Activated CD8-positive, alpha-beta memory T cell treated with anti-CD3 and anti-CD28 coated beads, Interleukin-2, amount 50 U/mL, for 24 hours (primary cell): ENCODE results near the gene ECM2.

Experiments used
- DNase-seq: peaks from one replicate; pipeline ENCODE4 v3.0.0-alpha.2; 2020; ENCODE audit errors: extremely low read depth

The ECM2 gene

DNA sequence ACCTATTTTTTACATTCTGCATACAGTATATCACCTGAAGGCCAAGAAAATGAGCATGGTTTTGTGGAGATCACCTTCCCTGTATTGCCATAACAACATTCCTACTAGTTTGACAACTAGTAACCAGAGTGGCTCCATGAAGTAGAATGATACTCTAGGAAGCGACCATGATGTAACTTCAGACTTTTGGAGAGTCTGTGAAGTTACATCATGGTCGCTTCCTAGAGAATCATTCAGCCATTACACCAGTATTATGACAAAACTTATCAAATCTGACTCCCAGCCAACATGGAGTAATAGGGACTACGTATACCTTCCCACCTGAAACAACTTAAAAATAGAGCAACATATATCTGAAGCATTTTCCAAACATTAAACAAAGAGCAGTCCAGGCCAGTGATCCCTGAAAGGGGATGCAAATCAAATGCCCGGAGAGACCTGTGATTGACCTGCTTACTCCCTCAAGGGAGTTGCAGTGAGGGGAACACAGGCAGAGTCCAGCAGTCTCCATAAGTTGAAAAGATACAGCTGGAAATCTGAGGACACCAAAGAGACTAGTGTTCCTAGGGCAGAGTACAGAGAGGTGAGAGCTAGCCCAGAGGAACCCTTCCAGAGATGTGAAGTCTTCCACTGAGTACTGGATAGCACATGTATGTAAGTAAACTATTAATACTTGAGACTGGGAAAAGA, 7.8 kb downstream of the ECM2 start:
- DNase-seq, result no peak

DNA sequence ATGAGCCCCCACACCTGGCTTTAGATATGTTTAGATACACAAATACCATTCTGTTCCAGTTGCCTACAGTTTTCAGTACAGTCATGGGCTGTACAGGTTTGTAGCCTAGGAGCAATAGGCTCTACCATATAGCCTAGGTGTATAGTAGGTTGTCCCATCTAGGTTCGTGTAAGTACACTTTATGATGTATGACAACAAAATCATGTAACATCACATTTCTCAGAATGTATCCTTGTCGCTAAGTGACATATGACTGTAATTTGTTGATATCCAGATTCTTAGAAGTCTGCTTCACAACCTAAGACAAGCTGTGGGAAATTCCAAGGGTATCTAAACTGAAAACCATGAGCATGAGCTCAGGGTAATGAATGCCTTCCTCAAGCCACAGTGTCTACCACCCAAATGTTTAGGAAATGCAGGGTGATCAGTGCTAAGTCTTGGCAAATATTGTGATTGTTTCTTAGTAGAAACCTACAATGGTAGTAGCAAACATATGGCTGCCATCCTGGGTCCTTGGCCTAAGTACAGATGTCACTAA, 8.4 kb downstream of the ECM2 start:
- DNase-seq, result no peak

DNA sequence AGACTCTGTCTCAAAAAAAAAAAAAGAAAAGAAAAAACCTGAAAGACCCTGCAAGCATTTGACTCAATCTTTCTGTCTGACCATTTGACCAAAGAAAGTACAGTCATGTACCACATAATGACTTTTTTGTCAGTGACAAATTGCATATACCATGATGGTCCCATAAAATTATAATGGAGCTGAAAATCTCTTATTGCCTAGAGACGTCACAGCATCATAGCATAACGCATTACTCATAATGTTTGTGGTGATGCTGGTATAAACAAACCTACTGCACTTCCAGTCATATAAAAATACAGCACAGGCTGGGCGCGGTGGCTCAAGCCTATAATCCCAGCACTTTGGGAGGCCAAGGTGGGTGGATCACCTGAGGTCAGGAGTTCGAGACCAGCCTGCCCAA, 10.5 kb downstream of the ECM2 start:
- no peak for DNase-seq

DNA sequence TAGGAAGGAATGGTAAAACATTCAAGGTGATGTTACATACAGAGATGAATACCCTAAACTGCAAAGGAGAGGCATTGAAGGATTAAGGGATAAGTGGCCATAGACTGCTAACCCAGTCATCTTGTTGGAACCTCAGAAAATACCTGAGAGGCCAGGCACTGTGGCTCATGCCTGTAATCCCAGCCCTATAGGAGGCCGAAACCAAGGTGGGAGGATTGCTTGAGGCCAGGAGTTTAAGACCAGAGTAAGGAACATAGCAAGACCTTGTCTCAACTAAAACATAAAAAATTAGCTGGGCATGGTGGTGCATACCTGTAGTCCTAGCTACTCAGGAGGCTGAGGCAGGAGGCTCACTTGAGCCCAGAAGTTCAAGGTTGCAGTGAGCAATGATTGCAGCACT, 10.9 kb downstream of the ECM2 start:
- DNase-seq, result no peak

DNA sequence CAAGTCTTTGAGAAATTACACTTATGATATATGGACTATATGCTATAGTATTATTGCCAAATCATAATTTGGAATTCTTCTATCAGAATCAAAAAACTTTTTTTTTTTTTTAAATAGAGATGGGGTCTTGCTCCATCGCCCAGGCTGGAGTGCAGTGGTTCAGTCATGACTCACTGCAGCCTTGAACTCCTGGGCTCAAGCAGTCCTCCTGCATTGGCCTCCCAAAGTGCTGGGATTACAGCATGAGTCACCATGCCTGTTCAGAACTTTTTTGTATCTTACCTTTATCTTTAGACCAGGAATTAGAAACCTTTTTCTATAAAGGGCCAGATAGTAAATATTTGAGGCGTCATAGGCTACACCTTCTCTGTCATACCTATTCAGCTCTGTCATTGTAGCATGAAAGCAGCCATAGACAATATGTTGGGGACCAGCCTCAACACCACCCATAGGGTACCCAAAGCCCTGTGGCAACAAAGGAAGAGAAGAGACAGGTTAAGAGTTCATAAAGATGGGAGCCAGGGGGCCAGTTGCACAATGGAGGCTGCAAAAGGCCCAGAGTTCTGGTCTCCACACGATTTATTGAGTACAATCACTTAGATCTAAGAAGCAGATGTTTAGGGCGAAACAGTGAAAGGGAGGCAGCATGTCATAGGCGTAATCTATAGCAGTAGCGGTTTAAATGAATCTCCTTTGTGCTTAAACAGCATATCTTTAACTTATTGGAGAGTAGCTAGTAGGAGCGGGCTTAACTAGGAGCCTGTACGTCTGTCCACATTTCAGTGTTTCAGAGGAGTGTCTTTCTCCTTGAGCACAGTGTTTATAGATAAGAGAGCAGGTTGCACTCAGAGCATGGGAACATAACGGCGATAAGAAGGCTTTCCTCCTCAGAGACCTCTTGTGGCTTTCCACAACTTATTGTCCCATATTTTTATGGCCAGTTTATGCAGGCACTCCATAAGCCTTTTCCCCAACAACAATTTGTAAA, 12.5 kb downstream of the ECM2 start:
- DNase-seq, result no peak

DNA sequence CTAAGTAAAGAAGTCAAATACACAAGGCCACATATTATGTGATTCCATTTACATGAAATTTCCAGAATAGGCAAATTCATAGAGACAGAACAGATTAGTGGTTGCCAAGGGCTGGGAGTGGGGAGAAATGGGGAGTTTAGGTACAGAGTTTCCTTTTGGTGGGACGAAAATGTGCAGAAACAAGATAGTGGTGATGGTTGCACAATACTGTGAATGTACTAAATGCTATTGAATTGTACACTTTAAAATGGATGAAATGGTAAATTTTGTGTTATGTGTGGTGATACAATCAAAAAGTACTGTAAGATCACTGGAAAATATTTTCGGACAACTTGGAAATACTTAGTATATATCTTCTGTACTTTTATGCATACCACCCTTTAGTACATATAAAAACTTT, 15.0 kb downstream of the ECM2 start:
- no peak for DNase-seq

DNA sequence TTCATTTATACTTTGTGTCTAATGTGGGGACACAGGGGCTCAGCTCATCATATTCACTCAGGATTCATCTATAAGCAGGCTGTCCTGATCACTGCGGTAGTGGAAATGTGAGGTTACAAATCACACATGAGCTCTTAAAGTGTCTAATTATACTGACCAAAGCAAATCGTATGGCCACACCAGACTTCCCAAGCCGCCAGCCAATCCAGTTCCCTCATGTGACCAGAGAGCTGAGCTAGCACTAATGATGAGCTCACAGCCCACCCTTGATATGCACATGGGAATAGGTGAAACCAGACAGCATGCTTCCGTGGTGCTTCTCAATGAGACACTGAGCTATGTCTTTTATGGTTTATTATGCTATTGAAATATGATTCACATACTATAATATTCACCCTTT, 17.6 kb downstream of the ECM2 start:
- no peak for DNase-seq

DNA sequence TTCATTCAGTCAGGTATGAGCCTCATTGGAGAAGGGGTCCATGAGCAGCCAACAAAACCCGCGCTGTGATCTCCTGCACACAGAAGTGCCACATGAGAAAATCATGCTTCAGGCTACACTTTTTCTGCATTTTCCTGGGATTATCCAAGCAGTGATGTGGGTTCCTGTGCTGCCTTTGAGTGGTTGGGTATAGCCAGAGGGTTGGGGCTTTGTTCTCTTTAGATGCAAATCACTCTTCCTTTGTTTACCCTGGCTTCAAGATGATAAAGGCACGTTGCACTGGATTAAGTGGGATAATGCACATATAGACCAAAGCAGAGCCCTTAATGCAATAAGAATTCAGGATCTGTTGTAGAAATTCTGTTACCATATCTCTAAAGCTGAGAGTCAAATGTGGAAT, 18.7 kb downstream of the ECM2 start:
- DNase-seq, result no peak

DNA sequence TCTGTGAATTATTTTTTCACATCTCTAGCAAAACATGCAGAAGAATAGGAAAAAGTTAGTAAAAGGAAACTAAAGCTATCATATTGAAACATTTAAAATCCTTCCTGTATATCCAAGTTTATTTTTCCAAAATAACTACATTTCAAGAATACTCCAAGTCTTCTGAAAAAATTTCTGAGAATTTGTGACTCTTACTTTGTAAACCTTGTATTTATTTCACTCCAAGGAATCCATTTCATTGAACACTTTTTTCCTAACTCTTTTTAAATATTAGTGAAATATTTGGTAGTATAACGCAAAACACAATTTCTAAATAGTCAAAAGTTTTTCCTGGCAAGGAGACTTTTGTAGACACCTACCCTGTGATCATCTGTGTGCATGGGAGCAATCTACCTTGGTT, 19.3 kb downstream of the ECM2 start:
- DNase-seq, result no peak

DNA sequence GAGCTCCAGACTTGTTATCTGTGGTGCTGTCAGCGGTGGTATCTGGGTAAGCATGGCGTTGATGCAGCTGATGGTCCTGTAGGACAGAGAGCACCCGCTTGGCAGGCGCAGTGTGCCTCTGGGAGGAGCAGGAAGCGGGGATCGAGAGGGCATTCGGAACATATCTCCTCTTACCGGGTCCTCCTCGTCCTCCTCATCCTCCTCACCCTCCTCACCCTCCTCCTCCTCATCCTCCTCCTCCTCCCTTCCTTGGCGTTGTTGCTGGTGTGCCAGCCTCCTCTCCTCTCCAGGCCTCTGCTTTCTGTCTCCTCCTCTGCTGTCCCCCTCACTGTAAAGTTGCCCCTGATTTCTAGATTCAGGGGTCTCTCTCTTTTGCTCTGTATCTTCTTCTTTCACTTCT, 21.2 kb downstream of the ECM2 start:
- DNase-seq, result no peak

DNA sequence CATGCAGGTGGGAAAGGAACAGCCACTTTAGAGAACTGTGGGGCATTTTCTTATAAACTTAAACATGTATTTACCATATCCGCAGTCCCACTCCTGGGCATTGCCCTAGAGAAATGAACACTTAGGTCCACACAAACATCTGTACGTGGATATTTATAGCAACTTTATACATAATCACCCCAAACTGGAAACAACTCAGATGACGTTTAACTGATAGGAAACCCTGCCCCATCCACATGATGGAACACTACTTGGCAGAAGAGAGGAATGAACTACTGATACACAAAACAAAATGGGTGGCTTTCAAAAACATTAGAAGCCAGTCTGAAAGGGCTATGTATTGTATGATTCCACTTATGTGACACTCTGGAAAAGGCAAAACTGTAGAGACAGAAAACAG, 22.4 kb downstream of the ECM2 start:
- DNase-seq, result no peak

DNA sequence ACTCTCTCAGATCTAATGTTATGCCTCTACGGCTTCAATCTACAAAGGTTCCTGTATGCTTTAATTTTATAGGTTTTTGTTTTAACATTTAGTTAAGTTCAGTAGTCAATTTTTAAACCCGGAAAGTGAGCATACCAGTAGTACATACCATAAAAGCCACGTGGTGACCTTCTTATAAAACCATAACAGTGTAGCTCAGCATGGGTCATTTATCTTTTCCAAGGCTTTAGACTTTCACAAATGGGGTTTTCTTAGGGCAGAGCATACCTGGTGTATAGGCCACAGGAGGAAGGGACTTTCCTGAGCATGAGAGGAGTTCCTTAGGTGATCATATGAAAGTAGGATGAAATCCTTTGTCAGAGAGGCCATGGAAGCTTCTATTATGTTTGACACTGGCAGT, 23.2 kb downstream of the ECM2 start:
- no peak for DNase-seq

DNA sequence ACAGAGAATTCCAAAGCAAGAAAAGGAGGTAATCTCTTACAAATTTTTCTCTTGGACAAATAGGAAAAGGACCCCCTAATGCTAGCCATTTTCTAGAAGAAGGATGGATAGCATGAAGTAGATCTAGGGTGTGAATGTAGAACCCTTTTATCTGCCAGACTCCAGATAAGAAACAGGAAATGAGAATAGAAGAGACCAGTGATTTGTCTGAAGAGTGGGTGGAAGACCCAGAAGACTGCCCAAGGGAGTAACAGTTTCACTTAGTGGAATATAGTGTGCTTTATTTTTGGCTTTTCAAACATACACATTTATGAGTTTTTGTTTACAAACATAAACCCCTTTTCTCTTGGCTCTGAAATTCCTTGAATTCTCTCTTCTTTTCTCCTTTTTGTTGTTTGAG, 25.0 kb downstream of the ECM2 start:
- no peak for DNase-seq

DNA sequence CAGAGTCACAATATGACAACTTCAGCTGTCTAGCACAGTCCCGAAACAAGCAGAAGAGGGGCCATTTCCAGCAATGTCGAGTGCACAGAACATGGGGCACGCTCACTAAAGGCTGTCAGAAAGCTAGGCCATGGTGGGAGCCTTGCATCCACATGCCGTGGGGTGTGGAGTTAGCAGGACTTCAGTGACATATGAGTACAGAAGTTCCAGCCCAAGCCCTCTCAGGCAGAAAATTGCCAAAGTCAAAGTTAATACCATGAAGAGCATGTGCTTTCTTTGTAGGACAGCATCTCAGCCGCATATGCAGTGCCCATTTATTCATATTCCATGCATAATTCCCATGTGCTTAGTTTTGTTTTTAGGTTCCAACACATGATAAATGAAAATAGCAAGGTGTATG, 26.7 kb downstream of the ECM2 start:
- DNase-seq, result no peak

DNA sequence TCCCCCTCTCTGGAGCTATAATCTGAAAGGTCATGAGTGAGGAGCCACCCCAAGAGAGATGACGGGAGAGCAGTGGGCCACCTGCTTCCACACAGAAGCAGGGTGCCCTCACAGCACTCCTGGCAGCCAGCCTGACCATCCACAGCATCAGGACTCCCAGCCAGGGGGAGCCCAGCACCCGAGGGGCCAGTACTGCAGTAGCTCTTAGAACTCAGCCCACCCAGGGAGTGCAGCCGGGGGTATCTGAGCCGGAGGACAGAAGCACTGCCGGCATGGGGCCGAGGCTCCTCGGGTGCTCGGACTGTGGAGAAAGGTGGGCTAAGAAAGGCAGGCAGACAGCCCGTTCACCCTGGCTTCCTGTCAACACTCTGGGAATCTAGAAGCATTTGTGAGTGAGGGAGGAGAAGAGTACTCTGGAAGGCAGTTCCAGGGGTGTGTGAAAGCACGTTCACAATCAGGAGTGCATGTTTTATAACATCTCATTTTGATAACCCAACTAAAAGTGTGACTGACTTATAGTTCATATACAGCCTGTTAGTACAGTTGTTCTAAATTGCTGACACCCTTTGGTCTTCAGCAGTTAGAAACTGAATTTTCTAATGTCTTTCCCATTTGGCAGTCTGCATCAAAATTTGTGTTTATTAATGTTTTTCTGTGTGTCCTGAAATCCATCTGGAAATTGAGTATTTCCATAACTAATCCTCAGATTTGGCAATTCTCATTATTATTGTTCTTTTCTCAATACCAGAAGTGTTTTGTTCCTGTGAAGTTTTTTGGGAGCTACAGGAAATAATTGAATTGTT, 27.6 kb downstream of the ECM2 start:
- no peak for DNase-seq

DNA sequence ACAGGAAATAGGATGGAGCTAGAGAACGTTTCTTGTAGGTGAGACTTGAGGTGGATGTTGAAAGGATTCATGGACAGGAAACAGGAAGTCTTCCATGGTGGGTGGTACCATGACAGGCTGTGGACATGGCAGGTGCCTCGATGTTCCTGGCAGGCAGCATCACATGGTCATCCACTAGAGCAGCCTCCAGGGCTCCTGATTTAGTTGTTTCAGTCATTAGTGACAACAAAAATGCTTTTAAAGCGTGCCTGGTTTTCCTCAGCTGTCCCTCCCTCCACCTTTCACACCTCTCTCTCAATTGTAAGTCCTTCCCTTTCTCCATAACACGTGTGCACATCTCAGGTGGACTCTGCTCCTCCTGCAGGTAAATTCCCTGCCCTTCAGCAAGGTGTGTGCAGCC, 28.3 kb downstream of the ECM2 start:
- no peak for DNase-seq

DNA sequence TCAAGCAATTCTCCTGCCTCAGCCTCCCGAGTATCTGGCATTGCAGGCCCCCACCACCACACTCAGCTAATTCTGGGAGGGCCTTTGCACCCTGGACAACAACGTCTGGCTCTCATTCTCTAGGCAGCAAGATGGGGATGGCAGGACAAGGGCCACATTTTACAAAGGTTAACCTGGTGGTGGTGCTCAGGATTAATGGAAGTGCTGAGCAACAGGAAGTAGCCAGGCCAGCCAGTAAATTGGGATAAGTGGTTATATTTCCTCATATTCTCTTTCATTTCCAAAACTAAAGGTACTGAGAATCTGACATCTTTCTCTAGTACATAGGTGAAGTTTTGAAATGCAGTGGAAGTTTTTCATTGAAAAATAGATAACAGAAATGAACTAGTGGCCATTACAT, 28.8 kb downstream of the ECM2 start:
- DNase-seq, result no peak

DNA sequence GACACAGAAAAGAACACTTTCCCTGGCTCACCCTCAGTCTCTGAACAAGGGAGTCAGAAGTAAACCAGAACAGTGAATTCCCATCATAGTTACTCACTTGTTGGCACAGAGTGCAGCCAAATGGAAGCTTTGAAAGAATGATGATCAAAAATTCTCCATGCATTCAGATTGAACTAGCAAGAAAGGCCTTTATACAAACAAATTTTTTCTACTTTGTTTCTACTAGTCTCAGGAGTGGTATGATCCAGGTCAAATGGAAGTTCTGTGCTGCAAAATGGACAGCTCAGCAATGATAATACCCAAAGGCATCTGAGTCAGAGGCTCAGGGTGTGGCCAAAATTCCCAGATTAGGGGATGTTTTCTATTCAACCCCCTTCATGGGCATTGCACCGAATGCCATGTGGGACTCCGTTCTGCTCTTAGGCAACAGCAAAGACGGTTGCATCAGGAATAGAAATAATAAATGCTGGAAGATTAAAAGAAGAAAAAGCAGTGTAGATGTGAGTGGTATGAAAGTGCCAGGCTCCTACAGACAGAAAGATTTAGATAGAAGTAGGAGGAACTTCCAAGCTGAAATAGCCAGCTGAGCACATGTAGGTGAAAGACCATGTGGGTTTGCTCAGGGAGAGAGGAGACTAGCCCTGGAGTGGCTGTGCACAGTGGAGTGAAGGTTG, 29.5 kb downstream of the ECM2 start:
- no peak for DNase-seq

DNA sequence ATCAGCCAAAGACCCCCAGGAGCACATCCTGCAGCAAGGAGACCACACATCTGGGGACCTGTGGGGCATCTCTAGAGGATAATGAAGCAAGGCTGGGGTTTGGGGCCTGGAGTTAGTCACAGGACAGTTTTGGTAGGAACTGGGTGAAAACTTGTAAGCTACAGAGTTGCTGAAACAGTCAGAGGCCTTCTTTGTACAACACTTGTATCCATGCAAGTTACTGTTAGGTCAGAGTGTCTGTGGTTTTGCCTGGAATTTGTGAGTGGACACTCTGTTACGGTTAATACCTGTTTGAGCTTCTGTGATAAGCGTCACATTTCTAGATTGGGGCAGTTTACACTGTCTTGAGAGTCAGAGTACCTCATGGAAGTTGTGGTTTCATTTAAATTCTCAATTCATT, 30.9 kb downstream of the ECM2 start:
- no peak for DNase-seq

DNA sequence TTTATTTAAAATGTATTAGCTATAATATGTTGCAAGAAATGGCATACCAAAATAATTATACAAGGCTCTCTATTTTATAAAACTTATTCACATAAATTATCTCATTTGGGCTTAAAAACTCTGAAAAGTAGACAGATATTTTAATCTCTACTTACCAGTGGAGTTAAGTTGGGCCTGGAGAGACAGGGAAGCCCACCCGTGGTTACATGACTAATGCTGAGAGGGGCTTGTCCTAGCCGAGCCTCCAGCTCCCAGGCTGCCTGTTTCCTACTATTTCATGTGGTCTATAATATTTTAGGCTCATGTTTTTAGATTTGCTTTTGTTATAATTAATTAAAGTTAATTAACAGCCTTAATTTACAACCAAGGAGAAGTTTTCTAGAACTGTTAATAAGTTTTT, 32.6 kb downstream of the ECM2 start:
- DNase-seq, result no peak

DNA sequence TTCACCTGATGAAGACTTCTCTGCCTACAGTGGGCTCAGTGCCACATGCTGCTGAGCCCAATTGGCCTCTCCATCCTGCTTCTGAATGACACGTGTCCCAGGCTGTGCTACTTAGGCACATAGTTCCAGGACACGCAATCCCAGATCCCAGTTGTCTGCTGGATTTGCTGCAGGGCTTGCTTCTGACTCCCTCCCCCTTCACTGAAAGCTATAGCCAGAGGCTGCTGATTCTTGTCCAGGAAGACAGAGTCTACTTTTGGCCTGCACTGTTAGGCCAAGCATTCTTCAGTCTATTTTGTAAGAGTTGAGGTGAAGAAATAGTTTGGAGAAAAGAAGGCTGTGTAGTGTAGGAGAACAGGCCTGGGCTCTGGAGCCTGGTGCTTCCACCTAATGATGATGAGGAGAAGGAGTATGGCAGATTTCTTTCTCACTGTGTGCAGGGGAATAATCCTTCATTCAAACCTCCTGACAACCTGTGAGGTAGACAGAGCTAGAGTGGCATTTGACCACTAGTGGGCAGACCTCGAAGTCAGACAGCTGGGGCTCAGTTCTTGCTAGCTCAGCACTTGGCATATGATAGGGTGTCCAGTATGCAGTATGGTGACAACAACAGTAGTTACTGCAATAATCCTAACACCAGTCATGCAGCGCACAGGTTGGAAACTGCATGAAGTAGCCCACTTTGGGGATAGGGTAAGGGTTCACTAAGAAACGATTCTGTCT, 34.0 kb downstream of the ECM2 start:
- DNase-seq, result no peak
